Ovary (tissue), 9 donors: ENCODE measurements around the gene ZNF423. TPM values are rescaled to one million over a fixed set of nuclear protein-coding genes. Genes with fewer than 3 reads are reported as not detected.
A peak's percentile ranks its signal among the peaks of the same experiment; 100 is the strongest.

Experiments
- DNase-seq, 5 donors: peaks; one replicate each; pipeline ENCODE4 v3.0.0-alpha.2; 2019 to 2020
- H3K27ac ChIP-seq, 2 donors: fragments of 200-600 bp; one replicate each; pipeline versions ENCODE4 v1.5.1 to v1.8.0; 2019 to 2022
- H3K27me3 ChIP-seq: fragments of 200-600 bp; one replicate; pipeline ENCODE4 v1.8.0; 2022
- H3K36me3 ChIP-seq: fragments of 200-600 bp; sonication (generic); one replicate; pipeline ENCODE4 v1.5.1; 2019
- H3K4me1 ChIP-seq: one replicate; pipeline ENCODE4 v1.8.1; 2013; ENCODE audit warnings: mild to moderate bottlenecking, moderate library complexity; ENCODE audit not compliant: insufficient read depth
- H3K4me3 ChIP-seq: fragments of 200-600 bp; sonication (generic); one replicate; pipeline ENCODE4 v1.5.1; 2017
- H3K9me3 ChIP-seq, 2 donors: fragments of 200-600 bp in 1 of 2; sonication (generic) in 1 of 2; one replicate each; pipeline versions ENCODE4 v1.5.1 to v1.8.1; 2013 to 2019; ENCODE audit warnings: mild to moderate bottlenecking in 1 of 2, moderate library complexity in 1 of 2
- CTCF ChIP-seq, 3 donors: fragments of 450-650 bp in 2 of 3; fragments of 200-600 bp in 1 of 3; IDR thresholded peaks; one replicate each; pipeline versions ENCODE4 v1.5.1 to v1.8.0; 2016 to 2022; ENCODE audit warnings: antibody characterized with exemption in 3 of 3, mild to moderate bottlenecking in 1 of 3
- EP300 ChIP-seq: sonication (generic); formaldehyde crosslinking; IDR thresholded peaks from one replicate; pipeline ENCODE4 v1.6.1; 2017; ENCODE audit warnings: antibody characterized with exemption
- POLR2A ChIP-seq: fragments of 450-650 bp; IDR thresholded peaks from one replicate; pipeline ENCODE4 v1.6.1; 2017; ENCODE audit warnings: antibody characterized with exemption, mild to moderate bottlenecking, moderate library complexity
- WGBS, 3 donors: extraction: QIAGEN DNeasy Blood & Tissue Kit in 1 of 3; methylation state at CpG; one replicate each; pipeline versions ENCODE4 v1.1.5 to v1.1.7; 2013 to 2017; 5-methylcytosine and 5-hydroxymethylcytosine counted together
- intact Hi-C, 4 donors: fragments of 100-400 bp; cut with DNase I; formaldehyde crosslinking; loops; one replicate each; pipeline versions ENCODE4 v1.11.0 to v1.15.1; 2022 to 2023
- polyA plus RNA-seq, 2 donors: library from polyadenylated mRNA; stranded (reverse); fragments of 200-250 nt in 1 of 2; fragments of 350-450 nt in 1 of 2; fragmentation: Illumina TruSeq in 1 of 2; extraction: RNeasy Lipid Tissue Mini Kit (QIAGEN cat#74804) in 1 of 2; gene quantifications; one replicate each; pipeline ENCODE4 v1.2.3, GENCODE V29; 2013 to 2014
- total RNA-seq, 7 donors: library from RNA; depleted of rRNA in 2 of 7; stranded (reverse); fragments of >200 nt in 2 of 7; fragmentation: NEBNext Ultra II Directional in 3 of 7; extraction: Animal tissue kit (Norgen Biotek cat#: 25700) in 3 of 7; gene quantifications; one replicate each; pipeline versions ENCODE4 v1.1.0 to v1.2.4, GENCODE V29; 2016 to 2023
- donor health status: DM: no; HTN: no; CAD: no; lungs with moderate emphysema.
- donor health status: DM: no; HTN: no; CAD: no.
- donor health status: Bipolar disorder and iron deficiency.
- donor health status: DM: yes; HTN: yes; CAD: no.
- donor health status: DM: no; HTN: no; CAD: no.
- donor health status: DM: yes; HTN: yes; CAD: no.

ZNF423 gene
- total and polyA plus RNA-seq, 9 donors, result 3.3 to 40.3 (median 12.4) TPM

- Histone ChIP-seq H3K36me3 (no peaks in the 10 kb centered on the region), H3K9me3 (no peaks in the 10 kb centered on the region), H3K27me3 (no peaks in the 10 kb centered on the region), H3K4me3 (no peak overlapping the region), H3K4me1 (no peaks in the 10 kb centered on the region), H3K27ac (no peak overlapping the region)
- TF ChIP-seq CTCF (IDR thresholded peaks at IDR 0.05) (no peak), POLR2A (no peak), EP300 (no peak)
- WGBS, 3 donors, result 79 to 84% (median 82%) methylated on average over 7 of the region's 7 CpGs
- no peak for DNase-seq
- intact Hi-C loops, result no loop called here
These were observed 398.7 kb downstream of the ZNF423 start for GRCh38 chr16:49457196-49457595.

GRCh38 chr16:49456763-49457162 is 399.1 kb downstream of the ZNF423 start:
- Histone ChIP-seq H3K4me3 (no peak overlapping the region), H3K27me3 (no peaks in the 10 kb centered on the region), H3K27ac (no peak overlapping the region), H3K36me3 (no peaks in the 10 kb centered on the region), H3K4me1 (no peaks in the 10 kb centered on the region), H3K9me3 (no peaks in the 10 kb centered on the region)
- DNase-seq, result peak in 1 of 5 donors; percentile 3
- intact Hi-C loops, result no loop called here
- TF ChIP-seq CTCF (IDR thresholded peaks at IDR 0.05) (no peak), POLR2A (no peak), EP300 (no peak)
- 86 to 94% (median 91%) methylated on average over 10 of the region's 10 CpGs for WGBS, 3 donors

GRCh38 chr16:49455991-49456745 is 399.7 kb downstream of the ZNF423 start:
- Histone ChIP-seq H3K4me3 (no peak overlapping the region), H3K4me1 (no peaks in the 10 kb centered on the region), H3K27ac (no peak overlapping the region), H3K9me3 (no peaks in the 10 kb centered on the region), H3K36me3 (no peaks in the 10 kb centered on the region), H3K27me3 (no peaks in the 10 kb centered on the region)
- DNase-seq, result no peak
- intact Hi-C loops, result no loop called here
- WGBS, 3 donors, result 75 to 85% (median 85%) methylated on average over 8 of the region's 8 CpGs
- no peak for TF ChIP-seq CTCF (IDR thresholded peaks at IDR 0.05)
- TF ChIP-seq EP300, result no peak
- no peak for TF ChIP-seq POLR2A

GRCh38 chr16:49455181-49455990 is 400.5 kb downstream of the ZNF423 start:
- intact Hi-C loops, result no loop called here
- no peak for TF ChIP-seq POLR2A
- TF ChIP-seq CTCF (IDR thresholded peaks at IDR 0.05), result no peak
- TF ChIP-seq EP300, result no peak
- Histone ChIP-seq H3K4me1 (no peaks in the 10 kb centered on the region), H3K9me3 (no peaks in the 10 kb centered on the region), H3K36me3 (no peaks in the 10 kb centered on the region), H3K4me3 (no peak overlapping the region), H3K27ac (no peak overlapping the region), H3K27me3 (no peaks in the 10 kb centered on the region)
- 87 to 92% (median 88%) methylated on average over 11 of the region's 11 CpGs for WGBS, 3 donors
- DNase-seq, result no peak
